CD4-positive, alpha-beta T cell (primary cell): ENCODE data around the gene ADH7. TPM values are rescaled to one million over a fixed set of nuclear protein-coding genes. Genes with fewer than 3 reads are reported as not detected.

Source experiments
- ATAC-seq: fragments of 200-7000 bp; cut with Tn5 transposase; one replicate; pipeline ENCODE4 v1.10.0; 2022; ENCODE audit warnings: mild to moderate bottlenecking; ENCODE audit not compliant: poor library complexity
- CTCF ChIA-PET: fragments of 350-600 bp; sonication (Branson Sonifier 250); formaldehyde crosslinking; loops from one replicate; lab custom pipeline; 2021; ENCODE audit warnings: antibody characterized with exemption, inconsistent platforms; lab: Charles Lee
- POLR2A ChIA-PET: fragments of 350-600 bp; sonication (Branson Sonifier 250); formaldehyde crosslinking; loops from one replicate; lab custom pipeline; 2021; ENCODE audit warnings: antibody characterized with exemption, inconsistent platforms; lab: Charles Lee
- DNase-seq, 14 experiments: peaks; one replicate each; pipeline ENCODE4 v3.0.0-alpha.2; 2013 to 2020; ENCODE audit warnings: mixed read lengths in 2 of 14
- H3K27ac ChIP-seq, 2 donors: one replicate each; pipeline versions ENCODE4 v1.5.1 to v1.7.0; 2013; ENCODE audit warnings: low read length in 2 of 2, low read depth in 1 of 2, mild to moderate bottlenecking in 1 of 2
- H3K27me3 ChIP-seq, 2 experiments: 1 replicate in 1 of 2; 2 replicates in 1 of 2; pipeline versions ENCODE4 v1.6.1 to v1.7.0; 2013; ENCODE audit warnings: low read length in 2 of 2, control low read depth in 1 of 2, mild to moderate bottlenecking in 1 of 2, moderate library complexity in 1 of 2; ENCODE audit not compliant: insufficient read depth in 2 of 2, control insufficient read depth in 1 of 2
- H3K36me3 ChIP-seq: one replicate; pipeline ENCODE4 v1.6.1; 2013; ENCODE audit warnings: low read length, control low read depth; ENCODE audit not compliant: insufficient read depth
- H3K4me1 ChIP-seq: one replicate; pipeline ENCODE4 v1.6.1; 2013; ENCODE audit warnings: low read length, control low read depth; ENCODE audit not compliant: insufficient read depth
- H3K4me3 ChIP-seq: one replicate; pipeline ENCODE4 v1.5.1; 2013; ENCODE audit warnings: mild to moderate bottlenecking, low read length, moderate library complexity
- H3K9me3 ChIP-seq, 2 experiments: 1 replicate in 1 of 2; 2 replicates in 1 of 2; pipeline versions ENCODE4 v1.6.1 to v1.7.0; 2013; ENCODE audit warnings: low read length in 2 of 2, mild to moderate bottlenecking in 2 of 2, control low read depth in 1 of 2, moderate library complexity in 1 of 2; ENCODE audit not compliant: control insufficient read depth in 1 of 2, insufficient read depth in 1 of 2
- H3K27ac Mint-ChIP-seq: one replicate; pipeline ENCODE4 v1.8.0; 2020; ENCODE audit warnings: mixed read lengths
- H3K27me3 Mint-ChIP-seq: one replicate; pipeline ENCODE4 v1.8.0; 2021; ENCODE audit warnings: mixed read lengths
- H3K36me3 Mint-ChIP-seq: one replicate; pipeline ENCODE4 v1.8.0; 2021; ENCODE audit warnings: low read depth, mixed read lengths
- H3K4me1 Mint-ChIP-seq: one replicate; pipeline ENCODE4 v1.8.0; 2021; ENCODE audit warnings: low read depth, mixed read lengths
- H3K4me3 Mint-ChIP-seq: one replicate; pipeline ENCODE4 v1.8.0; 2020; ENCODE audit warnings: mild to moderate bottlenecking, mixed read lengths
- H3K9me3 Mint-ChIP-seq: one replicate; pipeline ENCODE4 v1.8.0; 2020; ENCODE audit warnings: mixed read lengths
- CTCF ChIP-seq: fragments of 200-600 bp; IDR thresholded peaks from one replicate; pipeline ENCODE4 v1.8.0; 2022; ENCODE audit warnings: antibody characterized with exemption, mild to moderate bottlenecking
- intact Hi-C, 2 experiments: fragments of 100-400 bp; cut with DNase I in 1 of 2; cut with micrococcal nuclease in 1 of 2; formaldehyde crosslinking; loops; one replicate each; pipeline versions ENCODE4 v1.15.1 to v1.9.0; 2023 to 2025; cut with DNase I, micrococcal nuclease
- polyA plus RNA-seq, 2 donors: library from polyadenylated mRNA; unstranded; fragments of 120-200 nt; gene quantifications; one replicate each; pipeline ENCODE4 v1.2.1, GENCODE V29; 2013
- total RNA-seq, 174 experiments: library from RNA in 2 of 174; stranded (reverse) in 2 of 174; gene quantifications; one replicate each; pipeline ENCODE4 v1.2.3 and lab custom pipeline; 2021 to 2026

Gene ADH7
- not detected for total RNA-seq
- not detected for polyA plus RNA-seq (2013, experiment 1 of 2)
- polyA plus RNA-seq (2013, experiment 2 of 2), result not detected
- total RNA-seq (lab: John Stamatoyannopoulos, UW), result 0 to 0.14 (median 0) reads per million in 172 experiments

DNA sequence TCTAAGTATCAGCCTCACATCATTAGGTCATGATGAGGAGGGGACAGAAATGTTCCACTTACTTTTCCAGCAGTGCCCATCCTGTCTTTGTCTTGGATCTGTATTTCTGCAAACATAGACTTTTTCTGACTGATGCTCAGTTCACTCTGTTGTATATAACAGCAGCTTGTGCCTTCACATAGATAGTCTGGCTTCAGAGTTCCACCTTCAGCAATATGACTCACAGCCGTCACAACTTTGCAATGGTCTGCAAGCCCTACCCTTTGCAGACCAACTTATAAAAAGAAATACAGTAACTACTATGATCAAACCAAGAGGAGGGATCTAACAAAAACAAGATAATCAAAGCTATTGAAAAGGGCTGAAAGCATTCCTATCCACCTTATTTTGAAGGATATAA, at the start of gene ADH7:
Gene ADH7, minus strand, starts transcription at position 189 of the 400 bp plus-strand sequence. Its CDS starts 109 bp downstream, at position 80.
- no peak within 1 kb of the TSS for H3K4me3 ChIP-seq
- Mint-ChIP-seq H3K27ac (no peak within 1 kb of the TSS), H3K4me1 (no peaks in the 10 kb centered on the region), H3K36me3 (no peaks in the 10 kb centered on the region), H3K4me3 (no peak within 1 kb of the TSS), H3K27me3 (peaks cover 4% of the 10 kb centered on the region), H3K9me3 (no peaks in the 10 kb centered on the region)
- TF ChIP-seq CTCF, result no peak
- ChIA-PET CTCF (no interaction called here), POLR2A (no interaction called here)
- no peaks in the 10 kb centered on the region for H3K9me3 ChIP-seq
- intact Hi-C loops, result no loop called here
- ATAC-seq (no peak), DNase-seq (no peak)
- H3K27me3 ChIP-seq, result no peaks in the 10 kb centered on the region
- H3K27ac ChIP-seq, result no peak within 1 kb of the TSS
- H3K36me3 ChIP-seq, result no peaks in the 10 kb centered on the region
- H3K4me1 ChIP-seq, result no peaks in the 10 kb centered on the region

DNA sequence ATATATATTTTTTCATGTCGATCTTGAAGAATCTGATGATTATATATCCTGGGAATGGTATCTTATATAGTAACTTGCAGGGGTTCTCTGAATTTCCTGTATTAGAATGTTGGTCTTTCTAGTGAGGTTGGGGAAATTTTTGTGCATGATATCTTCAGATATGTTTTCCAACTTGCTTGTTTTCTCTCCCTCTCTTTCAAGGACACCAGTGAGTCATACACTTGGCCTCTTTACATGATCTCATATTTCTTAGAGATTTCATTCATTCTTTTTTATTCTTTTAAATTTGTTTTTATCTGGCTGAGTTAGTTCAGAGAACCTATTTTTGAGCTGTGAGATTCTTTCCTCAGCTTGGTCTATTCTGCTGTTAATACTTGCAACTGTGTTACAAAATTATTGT, 48.5 kb upstream of the ADH7 start:
- no peak overlapping the region for H3K27ac Mint-ChIP-seq
- Histone ChIP-seq H3K27me3 (no peaks in the 10 kb centered on the region), H3K4me1 (no peaks in the 10 kb centered on the region), H3K36me3 (no peaks in the 10 kb centered on the region), H3K27ac (no peak overlapping the region), H3K4me3 (no peak overlapping the region), H3K9me3 (peaks cover 8 to 30% of the 10 kb centered on the region in 2 experiments)
- ChIA-PET CTCF (no interaction called here), POLR2A (no interaction called here)
- intact Hi-C loops, result no loop called here
- no peaks in the 10 kb centered on the region for H3K4me1 Mint-ChIP-seq
- DNase-seq, result no peak
- no peaks in the 10 kb centered on the region for H3K27me3 Mint-ChIP-seq
- H3K9me3 Mint-ChIP-seq, result peaks cover 16% of the 10 kb centered on the region
- peaks cover 18% of the 10 kb centered on the region for H3K36me3 Mint-ChIP-seq
- no peak for TF ChIP-seq CTCF
- H3K4me3 Mint-ChIP-seq, result no peak overlapping the region
- no peak for ATAC-seq

DNA sequence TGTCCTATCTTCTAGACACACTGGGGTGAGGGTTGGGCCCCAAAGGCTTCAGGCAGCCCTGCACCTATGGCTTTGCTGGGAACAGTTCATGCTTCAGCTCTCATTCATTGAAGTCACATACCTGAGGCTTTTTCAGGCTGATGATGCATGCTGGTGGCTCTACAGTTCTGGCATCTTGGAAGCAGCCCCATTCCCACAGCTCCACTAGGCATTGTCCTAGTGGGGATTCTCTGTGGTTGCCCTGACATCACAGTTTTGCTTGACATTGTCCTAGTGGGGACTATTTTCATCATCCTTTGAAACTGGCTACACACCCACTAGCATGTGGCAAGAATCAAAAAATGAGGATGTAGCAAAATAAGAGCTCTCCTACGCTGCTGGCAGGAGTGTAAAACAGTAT, 38.0 kb upstream of the ADH7 start:
- no peak overlapping the region for H3K27ac ChIP-seq
- Mint-ChIP-seq H3K36me3 (no peaks in the 10 kb centered on the region), H3K4me3 (no peak overlapping the region), H3K27me3 (peaks cover 3% of the 10 kb centered on the region), H3K27ac (no peak overlapping the region), H3K4me1 (no peaks in the 10 kb centered on the region), H3K9me3 (no peaks in the 10 kb centered on the region)
- ChIA-PET CTCF (no interaction called here), POLR2A (no interaction called here)
- H3K4me1 ChIP-seq, result no peaks in the 10 kb centered on the region
- intact Hi-C loops, result no loop called here
- no peaks in the 10 kb centered on the region for H3K9me3 ChIP-seq
- ATAC-seq (no peak), DNase-seq (no peak)
- TF ChIP-seq CTCF, result no peak
- no peak overlapping the region for H3K4me3 ChIP-seq
- no peaks in the 10 kb centered on the region for H3K27me3 ChIP-seq
- H3K36me3 ChIP-seq, result no peaks in the 10 kb centered on the region
